Fibroblast of upper back skin (primary cell): ENCODE data around the gene GRIN3A.
A peak's percentile ranks its signal among the peaks of the same experiment; 100 is the strongest.
"Not testable (repeated sequence)": the region's sequence is repeated elsewhere in the genome, so short reads cannot be mapped to it uniquely, and the experiment has no call there.

Experiments used
- DNase-seq: peaks from one replicate; pipeline ENCODE4 v3.0.0-alpha.2; 2013

The GRIN3A gene

DNA sequence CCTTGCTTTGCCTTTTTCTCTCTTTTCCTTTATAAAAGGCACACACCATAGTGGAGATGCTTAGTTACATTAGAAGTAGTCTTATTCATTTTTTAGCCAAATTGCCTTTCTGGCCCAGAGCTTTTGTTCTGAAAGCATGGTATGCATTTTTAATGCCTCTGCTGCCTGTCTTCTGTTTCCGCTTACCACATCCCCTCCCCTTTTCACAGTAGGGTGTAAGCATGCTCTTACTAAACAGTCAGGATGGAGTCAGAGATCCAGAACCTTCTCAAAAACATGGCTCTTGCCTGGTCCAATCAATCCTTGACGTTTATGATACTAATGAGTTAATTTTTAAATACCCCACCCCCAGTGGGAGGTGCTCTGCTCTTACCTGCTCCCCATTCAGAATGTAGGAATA lies 166.1 kb downstream of the GRIN3A start:
- peak; percentile 20 for DNase-seq

DNA sequence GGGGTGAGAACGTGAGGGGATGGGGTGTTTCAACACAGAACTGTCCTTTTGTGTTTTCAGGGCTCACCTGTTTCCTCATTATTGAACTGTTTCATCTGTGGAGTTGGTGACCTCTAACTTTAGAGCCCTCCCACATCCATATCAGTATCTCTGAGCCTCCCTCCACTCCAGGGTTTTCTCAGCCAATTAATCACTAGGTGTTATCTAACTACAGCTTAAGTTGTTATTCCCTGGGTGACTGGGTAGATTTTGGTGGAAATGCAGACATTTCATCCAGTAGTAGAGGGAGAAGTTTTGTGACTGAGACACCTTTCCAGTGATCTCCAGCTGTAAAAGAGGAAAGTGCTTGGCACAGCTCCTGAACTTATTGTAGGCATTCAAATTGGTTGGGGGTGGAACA lies 167.3 kb downstream of the GRIN3A start:
- DNase-seq, result no peak

DNA sequence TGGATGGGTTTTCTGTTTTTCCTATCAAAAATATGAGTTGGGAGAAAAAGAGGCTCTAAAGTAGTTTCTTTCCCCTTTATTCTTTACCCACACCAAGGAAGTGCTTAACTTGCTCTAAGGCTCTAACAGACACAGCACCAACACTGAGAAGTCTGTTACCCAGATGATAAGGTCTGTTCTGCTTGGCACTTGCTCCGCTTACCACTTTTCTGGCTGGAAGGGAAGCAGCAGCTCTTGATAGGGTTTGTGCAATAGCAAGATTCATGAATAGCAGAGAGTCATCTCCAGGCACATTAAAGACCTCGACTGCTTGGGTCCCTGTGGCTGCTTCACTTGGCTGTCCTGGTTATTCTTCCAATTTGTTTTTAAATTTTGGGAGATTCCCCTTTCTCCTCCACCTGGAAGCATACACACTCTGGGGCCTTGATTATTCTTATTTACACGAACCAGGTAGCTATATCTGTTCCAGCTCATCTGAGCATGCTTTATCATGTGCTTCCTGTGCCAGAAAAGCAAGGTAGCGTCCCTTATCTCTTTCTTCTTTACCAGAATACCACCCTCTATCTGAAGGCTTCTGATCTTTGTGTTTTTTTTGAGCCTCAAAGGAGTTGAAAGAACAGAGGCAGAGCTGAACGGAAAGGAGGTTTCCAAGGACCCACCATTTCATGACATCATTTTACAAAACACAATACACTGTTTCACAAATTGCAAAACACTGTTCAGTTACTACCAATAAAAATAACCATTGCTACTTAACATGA lies 168.5 kb downstream of the GRIN3A start:
- no peak for DNase-seq

DNA sequence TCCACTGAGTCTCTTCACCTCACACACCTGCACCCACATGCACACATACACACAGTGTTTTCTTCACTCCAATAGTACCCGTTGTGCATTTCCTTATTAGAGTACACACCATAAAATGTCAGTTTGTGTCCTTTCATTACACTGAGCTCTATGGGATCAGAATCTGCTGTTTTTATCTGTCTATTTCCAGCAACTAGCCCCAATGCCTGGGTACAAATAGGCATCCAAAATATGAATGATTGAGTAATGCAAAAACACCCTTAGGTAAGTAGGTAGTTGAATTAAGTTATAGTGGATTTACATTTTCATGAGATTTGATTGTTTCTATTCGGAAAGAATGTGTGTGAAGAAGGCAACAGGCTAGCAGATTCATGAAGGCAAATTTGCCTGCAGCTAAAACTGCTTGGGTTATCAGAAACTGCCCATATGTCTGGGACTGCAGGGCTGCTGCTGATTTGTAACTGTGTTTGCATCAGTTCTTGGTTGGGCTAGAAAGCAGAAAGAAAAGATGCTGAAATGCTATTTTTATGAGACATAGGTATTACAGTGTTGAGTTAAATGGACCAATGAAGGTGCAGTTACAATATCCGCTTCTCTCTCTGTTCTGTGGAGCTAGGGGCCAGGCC lies 170.6 kb downstream of the GRIN3A start:
- DNase-seq, result no peak

DNA sequence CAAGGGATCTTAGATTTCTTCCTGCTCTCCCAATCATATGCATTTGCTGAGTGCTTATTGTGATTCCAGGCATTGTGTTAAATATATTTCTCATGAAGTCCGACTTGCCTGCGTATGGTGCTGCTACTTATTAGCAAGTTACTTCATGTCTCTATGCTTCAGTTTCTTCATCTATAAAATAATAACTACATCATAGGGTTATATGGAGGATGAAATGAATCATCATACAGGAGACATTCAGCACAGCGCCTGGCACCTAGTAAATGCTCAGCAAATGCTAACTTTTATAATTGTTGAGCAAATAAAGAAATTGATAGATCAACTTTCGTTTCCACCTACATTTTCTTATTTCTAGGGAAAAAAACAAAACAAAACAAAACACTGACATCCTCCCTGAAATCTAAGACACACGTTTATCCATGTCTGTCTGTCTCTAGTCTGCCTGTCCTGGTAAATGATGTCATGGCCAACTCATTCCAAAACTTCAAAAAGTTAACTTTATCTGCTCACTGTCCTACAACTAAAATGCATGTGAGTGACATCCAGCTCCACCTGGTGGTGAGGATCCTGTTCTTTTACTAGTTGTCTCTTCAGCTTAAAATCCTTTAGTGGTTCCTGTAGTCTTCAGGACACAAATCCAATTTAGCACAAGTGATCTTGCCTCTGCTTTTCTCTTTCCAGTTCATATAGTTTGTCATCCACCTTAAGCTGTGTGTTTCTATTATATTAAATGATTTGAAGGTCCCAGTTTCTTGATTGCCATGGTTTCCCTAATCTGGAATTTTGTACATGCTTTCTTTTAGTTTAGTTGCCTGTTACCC lies 171.3 kb downstream of the GRIN3A start:
- peak; percentile 52 for DNase-seq

DNA sequence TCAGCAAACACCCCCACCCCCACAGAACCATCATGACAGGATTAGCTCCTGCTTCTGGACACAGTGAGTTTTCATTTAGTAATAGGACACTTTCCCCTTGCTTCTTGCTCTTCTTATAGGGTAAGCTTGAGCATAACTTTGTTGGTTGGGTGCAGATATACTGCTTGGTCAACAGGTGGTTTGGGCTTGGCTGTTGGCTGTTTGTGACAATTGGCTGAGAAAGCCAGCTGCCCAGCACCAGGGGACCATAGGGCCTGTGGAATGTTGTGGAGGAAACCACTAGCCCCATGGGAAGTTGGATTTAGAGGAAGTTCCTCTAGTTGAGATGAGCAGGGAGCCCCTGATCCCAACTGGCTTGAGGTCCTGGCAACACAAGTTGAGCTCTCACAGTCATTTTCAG lies 174.2 kb downstream of the GRIN3A start:
- no peak for DNase-seq

DNA sequence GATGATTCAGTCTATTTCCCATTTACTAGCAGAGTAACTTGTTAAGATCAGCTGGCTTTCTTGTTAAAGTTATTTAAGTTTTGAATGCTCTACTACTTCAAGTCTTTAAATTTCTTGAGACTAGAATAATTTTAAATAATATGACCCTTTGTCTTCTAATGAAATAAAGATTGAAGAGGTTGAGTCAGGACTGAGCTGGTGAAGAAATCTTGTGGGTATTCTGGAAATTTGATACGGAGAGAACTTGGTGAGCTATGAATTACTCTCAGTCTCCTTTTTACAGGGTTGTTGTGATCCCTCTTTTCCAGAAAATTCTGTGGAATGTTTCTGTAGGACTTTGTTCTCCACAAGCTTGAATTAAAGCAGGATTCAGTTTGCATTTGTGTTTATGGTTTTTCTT lies 175.5 kb downstream of the GRIN3A start:
- DNase-seq, result no peak

DNA sequence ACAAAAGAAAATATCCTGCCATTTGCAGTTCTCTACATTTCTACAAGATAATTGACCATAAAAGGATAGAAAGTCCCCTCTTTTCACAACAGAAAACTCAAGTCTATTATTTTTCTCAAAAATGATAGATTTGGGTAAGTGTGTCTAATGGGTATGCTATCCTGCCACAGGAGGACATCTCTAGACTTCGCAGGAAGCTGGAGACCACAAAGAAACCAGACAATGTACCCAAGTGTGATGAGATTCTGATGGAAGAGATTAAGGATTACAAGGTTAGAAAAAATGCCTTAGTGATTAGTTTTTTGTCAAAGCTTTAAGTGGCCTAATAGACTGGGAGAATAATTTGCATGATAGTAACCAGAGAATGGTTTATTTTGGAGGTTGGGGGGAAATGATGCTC lies 176.7 kb downstream of the GRIN3A start:
- DNase-seq, result no peak

DNA sequence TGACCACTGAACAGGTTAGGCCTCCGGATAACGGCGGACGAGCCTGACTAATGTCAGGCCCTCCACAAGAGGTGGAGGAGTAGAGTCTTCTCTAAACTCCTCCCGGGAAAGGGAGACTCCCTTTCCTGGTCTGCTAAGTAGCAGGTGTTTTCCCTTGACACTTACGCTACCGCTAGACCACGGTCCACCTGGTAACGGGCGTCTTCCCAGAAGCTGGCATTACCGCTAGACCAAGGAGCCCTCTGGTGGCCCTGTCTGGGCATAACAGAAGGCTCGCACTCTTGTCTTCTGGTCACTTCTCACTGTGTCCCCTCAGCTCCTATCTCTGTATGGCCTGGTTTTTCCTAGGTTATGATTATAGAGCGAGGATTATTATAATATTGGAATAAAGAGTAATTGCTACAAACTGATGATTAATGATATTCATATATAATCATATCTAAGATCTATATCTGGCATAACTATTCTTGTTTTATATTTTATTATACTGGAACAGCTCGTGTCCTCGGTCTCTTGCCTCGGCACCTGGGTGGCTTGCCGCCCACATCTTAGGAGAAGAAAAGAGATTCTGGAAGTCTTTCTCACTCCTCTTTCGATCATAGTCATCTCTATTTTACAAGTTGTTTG lies 188.9 kb downstream of the GRIN3A start:
- not testable (repeated sequence) for DNase-seq

DNA sequence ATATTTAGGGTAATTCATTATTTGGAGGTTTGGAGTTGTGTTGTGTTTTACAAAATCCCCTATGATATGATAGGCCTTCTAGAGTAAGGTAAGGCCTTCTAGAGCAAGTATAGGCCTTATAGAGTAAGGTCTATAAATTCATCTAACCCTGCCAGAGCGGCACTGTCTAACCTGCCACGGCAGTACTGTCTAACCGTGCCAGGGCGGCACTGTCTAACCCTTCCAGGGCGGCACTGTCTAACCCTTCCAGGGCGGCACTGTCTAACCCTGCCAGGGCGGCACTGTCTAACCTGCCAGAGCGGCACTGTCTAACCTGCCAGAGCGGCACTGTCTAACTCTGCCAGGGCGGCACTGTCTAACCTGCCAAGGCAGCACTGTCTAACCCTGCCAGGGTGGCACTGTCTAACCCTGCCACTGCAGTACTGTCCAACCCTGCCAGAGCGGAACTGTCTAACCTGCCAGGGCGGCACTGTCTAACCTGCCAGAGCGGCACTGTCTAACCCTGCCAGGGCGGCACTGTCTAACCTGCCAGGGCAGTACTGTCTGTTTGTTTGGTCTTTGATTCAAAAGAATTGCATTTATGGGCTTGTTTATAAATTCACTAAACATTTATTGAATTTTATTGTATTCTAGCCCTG lies 195.2 kb downstream of the GRIN3A start:
- DNase-seq, result no peak

DNA sequence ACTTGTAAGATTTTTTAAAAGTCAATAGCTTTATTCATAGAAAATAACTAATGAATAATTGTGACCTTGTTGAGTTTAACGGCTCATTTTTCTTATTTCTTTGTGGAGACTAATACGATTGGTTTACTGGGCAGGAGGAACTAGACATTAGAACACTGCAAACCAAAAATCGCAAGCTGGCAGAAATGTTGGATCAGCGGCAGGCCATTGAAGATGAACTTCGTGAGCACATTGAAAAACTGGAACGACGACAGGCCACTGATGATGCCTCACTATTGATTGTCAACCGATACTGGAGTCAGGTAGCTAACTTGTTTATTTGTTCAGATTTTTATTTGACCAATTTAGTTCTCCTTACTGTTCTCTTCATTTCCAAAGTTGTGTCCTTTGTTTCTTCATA lies 198.4 kb downstream of the GRIN3A start:
- DNase-seq, result no peak

DNA sequence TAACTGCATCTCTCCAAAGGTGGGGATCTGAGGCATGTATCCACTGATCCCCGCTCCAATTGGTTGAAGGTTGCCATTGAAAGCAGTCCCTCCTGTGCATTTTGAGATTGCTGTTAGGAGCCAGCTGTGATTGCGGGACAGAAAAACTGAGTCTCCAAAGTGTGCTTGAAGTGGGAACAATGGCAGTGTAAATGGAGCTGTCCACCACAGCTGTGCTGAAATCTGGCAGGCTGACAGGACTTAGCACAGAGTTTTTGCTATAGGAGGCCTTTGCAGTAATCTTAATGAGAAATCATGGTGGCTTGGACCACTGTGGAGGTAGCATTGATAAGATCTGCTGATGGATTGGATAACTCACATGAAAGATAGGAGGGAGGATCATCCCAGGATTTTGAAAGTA lies 201.5 kb downstream of the GRIN3A start:
- peak; percentile 26 for DNase-seq

DNA sequence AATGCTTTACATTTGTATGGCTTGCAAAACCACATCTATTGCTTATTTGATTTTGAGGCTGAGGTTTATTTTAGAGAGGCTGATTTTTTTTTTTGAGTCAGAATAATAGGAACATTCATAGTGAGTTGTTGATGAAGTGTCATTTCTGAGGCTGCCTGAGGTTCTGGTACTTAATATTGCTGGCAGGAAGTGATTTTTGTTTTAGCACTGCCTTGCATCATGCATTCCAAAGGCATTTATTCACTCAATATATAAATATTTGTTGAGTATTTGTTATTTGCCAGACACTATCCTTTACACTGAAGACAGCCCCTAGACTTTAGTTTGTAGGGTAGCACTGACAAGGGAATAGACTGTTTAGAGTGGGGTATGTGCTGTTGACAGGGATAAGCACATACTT lies 202.1 kb downstream of the GRIN3A start:
- peak; percentile 15 for DNase-seq

DNA sequence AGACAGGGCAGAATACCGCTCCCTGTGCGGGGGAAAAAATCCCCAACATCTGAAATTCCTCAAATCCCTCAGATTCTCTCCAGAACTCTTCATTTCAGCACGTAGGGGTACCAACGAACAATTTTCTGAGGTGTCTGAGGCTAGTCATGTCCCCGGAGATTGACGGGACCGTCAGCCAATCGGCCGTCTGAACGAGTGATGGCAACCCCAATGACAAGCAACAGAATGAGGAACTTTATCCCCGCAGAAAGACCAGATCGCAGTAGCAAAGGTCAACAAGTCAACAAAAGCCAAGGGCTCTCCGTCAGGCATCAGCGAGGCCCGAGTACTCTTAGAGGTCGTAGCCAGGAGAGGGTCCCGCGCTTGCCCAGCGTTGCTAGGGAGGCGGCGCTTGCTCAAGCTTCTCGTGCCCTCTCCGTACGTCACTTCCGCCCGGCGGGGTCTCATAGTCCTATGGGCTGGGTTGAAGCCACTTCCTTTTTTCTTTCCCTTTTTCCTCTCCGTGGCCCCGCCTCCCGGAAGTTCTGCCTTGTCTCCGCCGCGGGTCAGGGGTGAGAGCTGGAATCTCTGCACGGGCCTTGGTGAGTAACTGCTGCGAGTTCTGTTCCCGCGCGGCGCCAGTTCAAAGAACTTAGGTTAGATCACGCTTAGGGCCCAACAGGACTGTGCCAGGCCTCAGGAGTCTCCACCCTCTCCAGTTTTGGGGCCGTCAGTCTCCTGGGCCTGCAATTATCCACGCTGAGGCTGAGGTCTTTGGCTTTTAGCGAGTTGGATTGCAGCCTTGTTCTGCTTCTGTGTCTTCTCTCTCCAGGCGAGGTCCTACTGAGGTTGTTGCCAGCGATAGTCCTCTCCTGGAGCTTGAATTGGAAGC lies 204.9 kb downstream of the GRIN3A start, which contains the start of gene RNF20:
Gene RNF20 (plus strand): TSS at position 520 of the 871 bp plus-strand sequence. CDS start 1,571 bp downstream, outside the sequence.
- peak; percentile 99 for DNase-seq

DNA sequence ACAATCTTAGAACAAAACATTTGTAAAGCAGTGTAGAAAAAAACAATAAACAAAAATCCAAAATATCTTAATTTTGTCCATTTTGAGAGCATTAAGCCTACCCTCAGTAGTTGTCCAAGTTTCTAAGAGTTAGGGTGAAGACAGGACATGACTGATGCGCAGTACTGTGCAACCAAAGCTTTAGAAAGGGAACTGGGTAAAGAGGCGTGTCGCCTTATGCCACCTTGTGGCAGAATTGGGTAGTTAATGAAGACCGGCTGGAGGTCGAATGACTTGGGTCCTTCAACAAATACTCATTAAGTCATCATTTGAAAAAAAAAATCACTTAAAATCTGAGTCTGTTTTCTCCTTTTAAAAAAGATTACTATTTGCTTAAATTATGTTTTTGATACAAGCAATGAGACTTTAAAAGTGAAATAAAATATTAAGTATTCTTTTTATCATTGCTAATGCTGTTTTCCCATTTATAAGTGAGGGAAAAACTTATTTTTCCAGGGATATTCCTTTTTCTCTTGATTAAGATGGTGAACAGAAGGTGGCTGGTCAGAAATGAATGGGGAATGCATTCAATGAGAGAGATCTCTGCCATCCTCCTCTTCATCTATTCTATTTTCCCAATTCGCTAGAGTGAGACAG lies 208.3 kb downstream of the GRIN3A start:
- peak; percentile 78 for DNase-seq

DNA sequence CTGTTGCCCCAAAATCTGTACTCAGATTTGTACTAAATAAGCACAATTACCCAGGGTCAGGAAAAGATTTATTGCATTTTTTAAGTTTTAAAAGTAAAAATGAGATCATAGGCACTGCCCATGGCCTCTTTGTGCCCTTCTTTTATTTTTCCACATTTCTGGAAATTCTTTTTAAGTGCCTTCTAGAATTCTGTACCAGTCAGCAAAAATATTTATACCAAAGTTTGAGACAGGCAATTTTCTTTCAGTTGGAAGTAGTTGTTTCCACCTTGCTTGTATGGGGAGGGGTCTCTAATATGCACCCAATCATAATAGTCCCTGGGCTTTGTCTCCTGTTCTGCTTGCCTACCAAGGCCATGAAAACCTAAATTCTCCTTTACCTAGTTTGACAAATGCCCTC lies 210.4 kb downstream of the GRIN3A start:
- no peak for DNase-seq

DNA sequence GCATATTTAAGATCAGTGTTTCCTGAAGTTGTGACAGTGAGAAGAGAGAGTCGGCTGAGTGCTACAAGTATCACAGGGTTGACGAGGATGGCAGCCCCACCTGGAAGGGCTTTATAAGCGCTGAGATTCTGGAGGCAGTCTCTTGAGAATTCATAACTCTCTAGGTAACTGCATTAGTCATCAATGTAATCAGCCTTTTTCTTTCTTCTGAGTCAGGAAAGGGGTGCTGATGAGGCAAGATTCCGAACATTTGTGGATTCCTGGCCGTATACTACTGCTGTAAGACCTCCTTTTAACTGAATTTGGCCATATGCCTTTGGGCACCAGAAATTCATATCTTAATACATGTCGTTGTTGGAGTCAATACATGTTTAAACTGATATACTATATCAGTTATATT lies 211.4 kb downstream of the GRIN3A start:
- DNase-seq, result peak; percentile 18

DNA sequence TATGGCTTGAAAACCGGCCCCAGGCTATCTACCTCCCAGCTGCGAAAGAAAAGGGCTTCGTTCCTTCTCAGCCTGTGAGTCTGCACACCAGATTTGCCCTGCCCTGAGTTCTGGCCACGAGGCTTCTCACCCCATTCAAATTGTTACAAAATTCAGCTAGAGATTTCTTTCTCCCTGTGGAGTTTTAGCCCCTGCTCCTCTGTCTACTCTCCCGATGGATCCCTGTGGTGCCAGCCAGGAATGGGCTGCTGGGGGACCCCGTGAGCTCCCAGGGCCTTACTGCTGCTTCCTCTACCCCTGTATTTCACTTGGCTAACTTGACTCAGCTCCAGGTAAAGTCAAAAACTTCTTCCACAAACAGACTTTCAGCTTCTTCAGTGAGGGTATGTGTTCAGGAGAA lies 214.1 kb downstream of the GRIN3A start:
- no peak for DNase-seq
